ENCODE results near the gene IRF3. TPM values are rescaled to one million over a fixed set of nuclear protein-coding genes. Genes with fewer than 3 reads are reported as not detected.
A peak's percentile ranks its signal among the peaks of the same experiment; 100 is the strongest.

IRF3 gene
- total and polyA plus RNA-seq, 10 donors, result 87.9 to 294 (median 128) TPM

- DNase-seq, result no peak
- TF ChIP-seq CTCF (IDR thresholded peaks at IDR 0.05 in 8 of 11, conservative IDR thresholded peaks at IDR 0.05 in 3 of 11) (no peak), POLR2AphosphoS5 (IDR thresholded peaks at IDR 0.05) (no peak), POLR2A (IDR thresholded peaks at IDR 0.05) (no peak)
- Histone ChIP-seq H3K27me3 (replicated peaks in 1 of 7) (no peaks in the 10 kb centered on the region), H3K27ac (peak overlapping the region in 7 of 8 donors; percentile 91 to 96 (median 94)), H3K4me3 (peak overlapping the region in 5 of 8 donors; percentile 68 to 95 (median 94)), H3K4me1 (peaks cover 15 to 59% (median 37%) of the 10 kb centered on the region in 6 donors), H3K36me3 (peaks cover 4 to 60% (median 46%) of the 10 kb centered on the region in 6 donors), H3K9me3 (no peaks in the 10 kb centered on the region)
- intact Hi-C loops (cut with DNase I; ENCODE audit: low total_unique reads), result loop anchor here (10.0 kb wide), 1 partner anchor 68 kb away; the partner anchor contains the start of gene PRR12
- 87 to 90% (median 88%) methylated on average over 7 to 12 of the region's 12 CpGs for WGBS, 5 donors
These were observed 2.4 kb downstream of the IRF3 start for GRCh38 chr19:49663224-49663623.

GRCh38 chr19:49662011-49662410 is 3.6 kb downstream of the IRF3 start:
- no peak for DNase-seq
- Histone ChIP-seq H3K4me1 (peaks cover 15 to 53% (median 34%) of the 10 kb centered on the region in 6 donors), H3K27me3 (replicated peaks in 1 of 7) (no peaks in the 10 kb centered on the region), H3K4me3 (no peak overlapping the region), H3K9me3 (no peaks in the 10 kb centered on the region), H3K36me3 (peaks cover 4 to 66% (median 58%) of the 10 kb centered on the region in 6 donors), H3K27ac (peak overlapping the region in 1 of 8 donors; percentile 96)
- WGBS, 5 donors, result 93 to 97% (median 96%) methylated on average over 3 to 16 of the region's 16 CpGs
- intact Hi-C loops (cut with DNase I; ENCODE audit: low total_unique reads), result loop anchor here (10.0 kb wide), 1 partner anchor 67 kb away; the partner anchor contains the start of gene PRR12
- TF ChIP-seq CTCF (IDR thresholded peaks at IDR 0.05 in 8 of 11, conservative IDR thresholded peaks at IDR 0.05 in 3 of 11) (no peak), POLR2AphosphoS5 (IDR thresholded peaks at IDR 0.05) (peak in 2 of 3 donors; percentile 36 to 72), POLR2A (IDR thresholded peaks at IDR 0.05) (no peak)

- WGBS, 5 donors, result 86 to 94% (median 89%) methylated on average over 13 to 15 of the region's 15 CpGs
- H3K9me3 ChIP-seq, result no peaks in the 10 kb centered on the region
- intact Hi-C loops (cut with DNase I; ENCODE audit: low total_unique reads), result loop anchor here (10.0 kb wide), 1 partner anchor 66 kb away; the partner anchor contains the start of gene PRR12
- peak in 1 of 3 donors; percentile 38 for TF ChIP-seq POLR2AphosphoS5 (IDR thresholded peaks at IDR 0.05)
- TF ChIP-seq CTCF (IDR thresholded peaks at IDR 0.05 in 8 of 11, conservative IDR thresholded peaks at IDR 0.05 in 3 of 11), result no peak
- TF ChIP-seq POLR2A (IDR thresholded peaks at IDR 0.05), result no peak
- DNase-seq, result no peak
- H3K27me3 ChIP-seq (replicated peaks in 1 of 7), result no peaks in the 10 kb centered on the region
- peaks cover 4 to 81% (median 73%) of the 10 kb centered on the region in 6 donors for H3K36me3 ChIP-seq
- H3K4me1 ChIP-seq, result peaks cover 7 to 49% (median 25%) of the 10 kb centered on the region in 6 donors
- no peak overlapping the region for H3K4me3 ChIP-seq
- peak overlapping the region in 1 of 8 donors; percentile 18 for H3K27ac ChIP-seq
These were observed 5.2 kb downstream of the IRF3 start for GRCh38 chr19:49660338-49660961.
